Testis (tissue), 3 donors: ENCODE results near the gene GOLT1A. TPM values are rescaled to one million over a fixed set of nuclear protein-coding genes. Genes with fewer than 3 reads are reported as not detected.

Experiments used
- DNase-seq: peaks from one replicate; pipeline ENCODE4 v3.0.0-alpha.2; 2019
- H3K27ac ChIP-seq, 2 donors: fragments of 200-600 bp; sonication (generic); one replicate each; pipeline ENCODE4 v1.5.1; 2019
- H3K27me3 ChIP-seq: fragments of 200-600 bp; sonication (generic); one replicate; pipeline ENCODE4 v1.5.1; 2019
- H3K36me3 ChIP-seq: fragments of 200-600 bp; sonication (generic); one replicate; pipeline ENCODE4 v1.5.1; 2017; ENCODE audit warnings: low read depth; ENCODE audit errors: missing control alignments
- H3K4me1 ChIP-seq: fragments of 200-600 bp; sonication (generic); one replicate; pipeline ENCODE4 v1.5.1; 2019
- H3K4me3 ChIP-seq, 2 donors: fragments of 200-600 bp; sonication (generic); one replicate each; pipeline ENCODE4 v1.5.1; 2017 to 2019
- H3K9me3 ChIP-seq: fragments of 200-600 bp; sonication (generic); one replicate; pipeline ENCODE4 v1.5.1; 2017
- POLR2A ChIP-seq: fragments of 450-650 bp; IDR thresholded peaks from one replicate; pipeline ENCODE4 v1.6.1; 2017; ENCODE audit warnings: antibody characterized with exemption, mild to moderate bottlenecking, moderate library complexity
- WGBS, 2 donors: methylation state at CpG; one replicate each; pipeline ENCODE4 v1.1.5; 2018; 5-methylcytosine and 5-hydroxymethylcytosine counted together
- intact Hi-C: fragments of 100-400 bp; cut with DNase I; formaldehyde crosslinking; loops from one replicate; pipeline ENCODE4 v1.15.1; 2023; ENCODE audit warnings: low total_unique reads
- polyA plus RNA-seq: library from polyadenylated mRNA; stranded (reverse); fragments of 350-450 nt; fragmentation: Illumina TruSeq; extraction: RNeasy Lipid Tissue Mini Kit (QIAGEN cat#74804); gene quantifications from one replicate; pipeline ENCODE4 v1.2.3, GENCODE V29; 2014; ENCODE audit warnings: low read depth, low replicate concordance; ENCODE audit not compliant: insufficient read depth
- total RNA-seq, 2 donors: library from RNA; depleted of rRNA; stranded (reverse); fragments of >200 nt; gene quantifications; one replicate each; pipeline ENCODE4 v1.2.3, GENCODE V29; 2016
- TF ChIP-seq, protein P1 (sequence below), 3 experiments: fragments of 450-650 bp in 2 of 3; fragments of 200-600 bp in 1 of 3; sonication (generic) in 1 of 3; IDR thresholded peaks; one replicate each; pipeline ENCODE4 v1.5.1; 2016 to 2019; ENCODE audit warnings: antibody characterized with exemption in 3 of 3, mild to moderate bottlenecking in 2 of 3, moderate library complexity in 1 of 3

Gene GOLT1A
- total and polyA plus RNA-seq, 3 donors from 2014 or later, result 1.5 to 6.8 (median 2.2) TPM

- intact Hi-C loops, result no loop called here
- WGBS, 2 donors, result 83 to 85% methylated on average over 4 of the region's 4 CpGs
These were observed 3.8 kb upstream of the GOLT1A start for GRCh38 chr1:204217648-204218000.

DNA sequence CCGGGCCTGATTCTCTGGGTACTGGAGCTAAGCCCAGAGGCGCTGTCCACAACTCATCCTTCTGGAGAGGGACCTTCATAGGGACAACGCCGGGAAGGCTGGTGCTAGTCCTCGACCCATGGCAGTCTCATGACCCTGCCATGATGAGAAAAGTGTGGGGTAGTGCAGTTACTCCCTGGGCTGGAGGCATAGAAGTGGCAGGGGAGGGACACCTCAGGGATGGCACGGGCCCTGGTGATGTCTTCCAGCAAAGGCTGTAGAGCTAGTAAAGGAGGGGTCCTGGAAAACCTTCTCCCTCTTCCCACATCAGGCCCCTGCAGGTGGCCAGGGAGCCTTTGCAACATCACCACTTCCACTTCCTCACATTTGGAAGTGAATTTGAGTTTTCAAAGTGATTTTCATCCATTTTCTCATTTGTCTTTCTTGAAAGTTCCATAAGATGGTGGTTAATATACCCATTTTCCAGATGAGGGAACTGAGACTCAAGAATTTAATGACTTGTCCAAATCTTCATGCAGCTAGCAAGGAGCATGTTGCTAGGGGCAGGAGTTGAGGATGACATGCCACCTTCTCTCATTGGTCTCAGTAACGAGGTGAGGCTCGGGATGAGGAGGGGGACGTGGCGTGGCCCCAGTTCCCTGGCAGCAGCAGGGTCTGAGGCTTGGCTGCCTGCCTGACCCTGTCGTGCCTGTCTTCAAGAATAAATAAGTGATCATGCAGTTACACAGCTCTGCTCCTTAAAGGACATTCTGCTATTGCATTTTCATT, 3.3 kb upstream of the GOLT1A start:
- intact Hi-C loops, result no loop called here
- Histone ChIP-seq H3K27ac (no peak overlapping the region), H3K9me3 (no peaks in the 10 kb centered on the region), H3K36me3 (no peaks in the 10 kb centered on the region), H3K4me3 (no peak overlapping the region), H3K27me3 (no peaks in the 10 kb centered on the region), H3K4me1 (peaks cover 7% of the 10 kb centered on the region)
- 89 to 97% methylated on average over 10 to 11 of the region's 11 CpGs for WGBS, 2 donors
- TF ChIP-seq, protein P1, sequence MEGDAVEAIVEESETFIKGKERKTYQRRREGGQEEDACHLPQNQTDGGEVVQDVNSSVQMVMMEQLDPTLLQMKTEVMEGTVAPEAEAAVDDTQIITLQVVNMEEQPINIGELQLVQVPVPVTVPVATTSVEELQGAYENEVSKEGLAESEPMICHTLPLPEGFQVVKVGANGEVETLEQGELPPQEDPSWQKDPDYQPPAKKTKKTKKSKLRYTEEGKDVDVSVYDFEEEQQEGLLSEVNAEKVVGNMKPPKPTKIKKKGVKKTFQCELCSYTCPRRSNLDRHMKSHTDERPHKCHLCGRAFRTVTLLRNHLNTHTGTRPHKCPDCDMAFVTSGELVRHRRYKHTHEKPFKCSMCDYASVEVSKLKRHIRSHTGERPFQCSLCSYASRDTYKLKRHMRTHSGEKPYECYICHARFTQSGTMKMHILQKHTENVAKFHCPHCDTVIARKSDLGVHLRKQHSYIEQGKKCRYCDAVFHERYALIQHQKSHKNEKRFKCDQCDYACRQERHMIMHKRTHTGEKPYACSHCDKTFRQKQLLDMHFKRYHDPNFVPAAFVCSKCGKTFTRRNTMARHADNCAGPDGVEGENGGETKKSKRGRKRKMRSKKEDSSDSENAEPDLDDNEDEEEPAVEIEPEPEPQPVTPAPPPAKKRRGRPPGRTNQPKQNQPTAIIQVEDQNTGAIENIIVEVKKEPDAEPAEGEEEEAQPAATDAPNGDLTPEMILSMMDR (IDR thresholded peaks at IDR 0.05), result no peak
- TF ChIP-seq POLR2A, result no peak
- DNase-seq, result no peak

More at GRCh38 chr1:204217648-204218000, 3.8 kb upstream of the GOLT1A start:
- no peaks in the 10 kb centered on the region for H3K36me3 ChIP-seq
- no peaks in the 10 kb centered on the region for H3K9me3 ChIP-seq
- DNase-seq, result no peak
- H3K27me3 ChIP-seq, result no peaks in the 10 kb centered on the region
- H3K4me3 ChIP-seq, result no peak overlapping the region
- H3K27ac ChIP-seq, result no peak overlapping the region
- TF ChIP-seq POLR2A, result no peak
- TF ChIP-seq, protein P1 (IDR thresholded peaks at IDR 0.05), result no peak
- peaks cover 7% of the 10 kb centered on the region for H3K4me1 ChIP-seq

DNA sequence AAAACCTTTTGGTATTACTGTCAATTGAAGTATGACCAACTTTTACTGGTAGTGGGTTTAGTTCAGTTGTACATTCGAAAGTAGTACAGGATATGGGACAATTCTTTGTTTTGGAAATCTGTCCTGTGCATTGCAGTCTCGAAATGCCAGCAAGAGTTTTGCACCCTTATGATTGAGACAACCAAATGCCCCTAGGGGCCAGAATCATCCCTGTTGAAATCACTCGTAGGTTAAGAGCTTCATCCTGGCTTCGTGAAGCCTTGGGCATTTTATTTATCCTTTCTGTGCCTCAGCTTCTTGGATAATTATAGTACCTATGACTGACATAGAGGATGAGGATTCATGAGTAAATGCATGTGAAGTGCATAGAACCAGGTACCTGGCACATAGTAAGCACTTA, 2.4 kb upstream of the GOLT1A start:
- TF ChIP-seq, protein P1 (IDR thresholded peaks at IDR 0.05), result no peak
- TF ChIP-seq POLR2A, result no peak
- intact Hi-C loops, result no loop called here
- no peaks in the 10 kb centered on the region for H3K36me3 ChIP-seq
- 88 to 92% methylated on average over 4 of the region's 4 CpGs for WGBS, 2 donors
- no peak overlapping the region for H3K27ac ChIP-seq
- H3K4me3 ChIP-seq, result no peak overlapping the region
- H3K4me1 ChIP-seq, result peaks cover 7% of the 10 kb centered on the region
- H3K27me3 ChIP-seq, result no peaks in the 10 kb centered on the region
- no peak for DNase-seq
- no peaks in the 10 kb centered on the region for H3K9me3 ChIP-seq

GRCh38 chr1:204212715-204213114, 1.1 kb downstream of the GOLT1A start:
- WGBS, 2 donors, result 90% methylated on average over 3 of the region's 3 CpGs
- intact Hi-C loops, result loop anchor here (5.0 kb wide), 1 partner anchor 150 kb away; no protein-coding TSS in a partner anchor

More at GRCh38 chr1:204212715-204213114, 1.1 kb downstream of the GOLT1A start:
- DNase-seq, result no peak
- no peaks in the 10 kb centered on the region for H3K9me3 ChIP-seq
- no peaks in the 10 kb centered on the region for H3K27me3 ChIP-seq
- H3K4me3 ChIP-seq, result no peak overlapping the region
- H3K4me1 ChIP-seq, result peaks cover 7% of the 10 kb centered on the region
- TF ChIP-seq, protein P1 (IDR thresholded peaks at IDR 0.05), result no peak
- no peak for TF ChIP-seq POLR2A
- no peak overlapping the region for H3K27ac ChIP-seq
- H3K36me3 ChIP-seq, result no peaks in the 10 kb centered on the region
